Activated CD4-positive, alpha-beta T cell treated with anti-CD3 and anti-CD28 coated beads for 4 hours (primary cell): Measurements from ENCODE around the gene FAM237B.
A peak's percentile ranks its signal among the peaks of the same experiment; 100 is the strongest.
"Not testable (repeated sequence)": the region's sequence is repeated elsewhere in the genome, so short reads cannot be mapped to it uniquely, and the experiment has no call there.

Source experiments
- DNase-seq, 2 donors: peaks; one replicate each; pipeline ENCODE4 v3.0.0-alpha.2; 2020

Gene FAM237B

DNA sequence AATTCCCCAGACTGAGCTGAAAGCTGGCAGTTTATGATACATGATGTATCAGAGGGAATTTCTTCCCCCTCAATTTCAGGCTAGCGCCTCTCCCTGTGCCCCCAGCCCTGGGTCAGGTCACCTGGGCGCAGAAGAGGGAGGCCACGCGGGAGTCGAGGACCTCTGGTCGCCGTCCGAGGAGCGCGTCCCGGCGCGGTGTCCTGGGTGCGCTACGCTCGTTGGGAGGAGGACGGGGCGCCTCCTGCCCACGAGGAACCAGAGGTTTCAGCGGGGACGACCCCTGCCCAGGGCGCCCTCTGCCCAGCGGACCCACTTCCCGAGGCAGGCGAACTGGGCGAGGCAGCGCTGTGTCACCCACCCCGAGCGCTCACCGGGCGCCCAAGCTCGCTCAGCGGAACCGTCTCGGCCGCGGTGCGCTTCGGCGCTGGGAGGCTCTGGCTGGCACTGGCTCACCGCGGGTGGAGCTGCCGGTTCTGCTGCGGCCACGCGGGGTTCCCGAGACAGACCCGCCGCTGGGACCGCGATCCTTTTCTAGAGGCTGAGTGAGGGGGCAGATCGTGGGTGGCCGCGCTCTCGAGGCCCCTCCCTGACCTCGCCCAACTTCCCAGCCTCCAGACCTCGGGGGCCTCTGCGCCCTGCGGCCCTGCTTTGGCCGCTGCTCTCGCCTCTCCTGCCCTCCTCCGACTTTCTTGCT lies at the start of gene FAM237B:
FAM237B (minus strand) TSS at position 504 of the 694 bp plus-strand sequence. CDS start 1,556 bp downstream, outside the sequence.
- no peak for DNase-seq

DNA sequence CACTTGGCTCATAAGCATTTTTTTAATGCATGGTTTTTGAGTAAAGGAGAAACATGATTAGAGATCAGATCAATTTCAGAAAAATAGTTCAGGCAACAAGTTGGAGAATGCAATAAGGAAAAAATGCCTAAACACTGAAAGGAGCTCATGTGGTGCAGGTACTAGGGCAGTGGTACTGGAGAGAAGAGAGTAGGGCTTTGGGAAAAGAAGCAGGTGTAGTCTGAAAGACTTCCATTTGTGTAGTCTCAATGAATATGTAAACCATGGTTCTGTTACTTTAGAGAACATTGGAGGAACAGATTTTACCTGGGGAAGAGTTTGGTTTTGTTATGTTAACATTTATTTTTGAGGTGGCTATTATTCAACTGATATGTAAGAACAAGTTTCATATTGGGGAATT lies 30.9 kb upstream of the FAM237B start:
- no peak for DNase-seq

DNA sequence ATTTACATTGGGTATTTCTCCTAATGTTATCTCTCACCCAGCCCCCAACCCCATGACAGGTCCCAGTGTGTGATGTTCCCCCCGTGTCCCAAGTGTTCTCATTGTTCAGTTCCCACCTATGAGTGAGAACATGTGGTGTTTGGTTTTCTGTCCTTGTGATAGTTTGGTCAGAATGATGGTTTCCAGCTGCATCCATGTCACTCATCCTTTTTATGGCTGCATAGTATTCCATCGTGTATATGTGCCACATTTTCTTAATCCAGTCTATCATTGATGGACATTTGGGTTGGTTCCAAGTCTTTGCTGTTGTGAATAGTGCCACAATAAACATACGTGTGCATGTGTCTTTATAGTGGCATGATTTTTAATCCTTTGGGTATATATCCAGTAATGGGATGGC lies 28.9 kb upstream of the FAM237B start:
- DNase-seq, result not testable (repeated sequence)

DNA sequence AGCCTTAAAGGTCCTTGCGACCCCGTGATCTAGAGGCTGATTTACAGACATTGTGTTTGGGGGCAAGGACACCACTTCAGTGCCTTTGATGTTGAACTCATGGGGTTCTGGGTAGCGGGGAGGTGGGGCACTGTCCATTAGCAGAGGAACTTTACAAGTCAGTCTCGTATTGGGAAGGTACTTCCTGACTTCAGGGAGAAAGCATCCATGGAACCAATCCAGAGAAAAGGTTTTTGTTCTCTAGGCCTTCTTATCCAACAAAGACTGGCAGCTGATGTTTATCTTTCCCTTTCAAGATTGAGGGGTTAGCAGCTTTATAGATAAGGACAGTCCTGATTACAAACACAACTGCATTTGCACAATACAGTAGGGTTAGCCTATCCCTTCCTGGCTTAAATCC lies 28.2 kb upstream of the FAM237B start:
- no peak for DNase-seq

DNA sequence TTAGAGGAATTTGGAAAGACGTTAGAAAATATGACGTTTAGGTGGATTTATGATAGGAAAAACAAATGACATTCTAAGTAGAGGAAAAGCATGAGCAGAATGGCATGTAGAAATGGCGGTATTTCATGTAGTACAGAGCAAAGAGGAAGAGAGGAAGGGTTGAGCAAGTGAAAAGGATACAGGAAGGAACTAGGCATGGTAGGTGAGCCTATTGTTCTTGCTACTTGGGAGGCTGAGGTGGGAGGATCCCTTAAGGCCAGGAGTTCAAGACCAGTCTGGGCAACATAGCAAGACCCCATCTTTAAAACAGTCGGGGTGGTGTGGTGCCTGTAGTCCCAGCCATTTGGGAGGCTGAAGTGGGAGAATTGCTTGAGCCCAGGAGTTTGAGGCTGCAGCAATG lies 26.7 kb upstream of the FAM237B start:
- no peak for DNase-seq

DNA sequence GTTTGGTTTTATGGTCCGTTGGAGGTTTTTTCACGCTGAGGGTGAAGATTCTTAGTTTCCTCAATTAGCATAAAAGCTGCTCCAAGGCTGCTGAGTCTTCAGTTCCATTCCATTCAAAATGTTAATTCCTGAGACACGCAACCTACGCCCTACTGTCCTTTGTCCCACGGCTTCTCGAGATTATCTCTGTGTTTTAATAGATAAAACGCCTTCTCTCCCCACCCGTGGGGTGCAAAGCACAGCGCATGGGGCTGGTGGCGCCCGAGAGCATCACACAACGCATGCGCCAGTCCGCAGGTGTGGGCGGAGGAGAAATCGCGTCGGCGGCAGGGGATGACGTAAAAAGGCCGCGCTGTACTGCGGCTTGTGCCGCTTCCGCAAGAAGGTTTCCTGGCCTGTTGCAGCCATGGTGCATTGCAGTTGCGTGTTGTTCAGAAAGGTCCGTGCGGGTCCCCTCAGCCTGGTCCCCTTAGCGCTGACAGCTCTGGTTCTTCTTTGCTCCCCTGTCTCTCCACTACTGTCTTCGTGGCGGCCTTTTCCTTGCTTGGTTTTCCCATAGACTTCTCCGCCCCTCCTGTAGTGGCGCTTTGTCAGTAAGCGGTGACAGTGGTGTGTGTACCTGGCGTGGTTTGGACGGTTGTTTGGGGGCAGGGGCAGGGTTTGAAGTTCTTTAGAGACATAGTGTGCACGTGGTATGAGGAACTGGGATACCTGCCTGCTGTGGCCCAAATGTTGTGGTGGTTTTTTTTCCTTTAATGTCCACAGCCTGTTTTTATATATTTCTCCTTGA lies 25.4 kb upstream of the FAM237B start, which contains the start of gene GTPBP10:
GTPBP10 (plus strand) TSS at position 381 of the 790 bp plus-strand sequence; CDS start at position 407, 26 bp downstream.
- peak; percentile 95 to 96 for DNase-seq

DNA sequence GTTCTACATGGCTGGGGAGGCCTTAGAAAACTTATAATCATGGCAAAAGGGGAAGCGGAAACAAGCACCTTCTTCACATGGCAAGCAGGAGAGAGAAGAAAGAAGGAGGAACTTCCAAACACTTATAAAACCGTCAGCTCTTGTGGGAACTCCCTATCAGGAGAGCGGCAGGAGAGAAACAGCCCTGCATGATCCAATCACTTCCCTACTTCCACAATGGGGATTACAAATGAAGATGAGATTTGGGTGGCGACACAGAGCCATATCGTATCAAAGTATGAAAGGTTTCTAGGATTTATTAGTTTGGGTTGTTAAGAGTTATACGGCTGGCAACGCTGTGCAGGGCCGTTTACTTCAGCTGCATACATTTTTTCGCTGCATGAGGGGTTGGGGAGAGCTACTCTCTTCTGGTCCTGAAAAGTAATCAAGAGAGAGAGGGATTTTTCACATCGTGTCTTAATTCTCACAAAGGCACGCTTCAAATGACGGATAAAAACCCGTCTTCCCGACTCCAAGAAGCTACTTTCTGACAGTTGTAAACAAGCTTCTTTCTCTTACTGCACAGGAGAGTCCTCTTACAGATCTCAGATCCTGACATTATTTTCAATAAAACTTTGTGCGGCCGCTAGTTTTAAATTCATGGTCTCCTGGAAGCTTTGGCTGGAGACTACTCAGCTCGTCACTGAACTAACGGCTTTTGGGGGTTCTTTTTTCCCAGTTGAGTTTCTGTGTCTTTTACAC lies 24.7 kb upstream of the FAM237B start:
- no peak for DNase-seq

DNA sequence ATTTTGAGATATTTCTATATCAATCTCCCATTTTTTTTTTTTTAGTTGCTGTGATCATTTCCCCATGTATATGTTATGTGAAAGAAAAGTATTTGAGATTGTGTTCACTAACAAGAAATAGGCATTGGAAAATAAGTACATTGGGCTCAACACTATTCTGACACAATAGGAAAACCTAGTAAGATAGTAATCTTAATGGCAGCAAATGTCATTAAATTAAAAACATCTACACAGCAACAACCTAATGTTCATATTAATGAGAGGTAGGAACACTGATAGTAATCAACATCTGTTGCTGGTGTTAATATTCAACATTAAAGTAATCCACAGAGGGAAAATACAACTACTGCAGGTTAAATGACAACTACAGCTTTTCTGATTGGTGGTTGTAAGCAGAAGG lies 23.9 kb upstream of the FAM237B start:
- no peak for DNase-seq

DNA sequence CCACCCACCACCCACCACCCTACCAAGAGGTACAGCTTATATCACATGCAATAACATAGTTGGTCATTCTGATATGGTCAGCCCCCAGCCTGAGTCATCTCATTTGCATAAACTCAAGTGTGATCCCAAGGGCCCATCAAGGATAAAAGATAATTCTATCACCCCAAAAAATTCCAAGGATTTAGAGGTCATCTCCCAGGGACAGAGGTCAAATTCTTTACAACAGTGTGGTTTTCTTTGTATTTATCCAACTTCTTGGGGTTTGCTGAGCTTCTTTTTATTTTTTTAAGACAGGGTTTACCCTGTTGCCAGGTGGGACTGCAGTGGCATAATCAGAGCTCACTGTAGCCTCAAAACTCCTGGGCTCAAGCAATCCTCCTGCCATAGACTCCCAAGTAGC lies 16.0 kb upstream of the FAM237B start:
- DNase-seq, result no peak

DNA sequence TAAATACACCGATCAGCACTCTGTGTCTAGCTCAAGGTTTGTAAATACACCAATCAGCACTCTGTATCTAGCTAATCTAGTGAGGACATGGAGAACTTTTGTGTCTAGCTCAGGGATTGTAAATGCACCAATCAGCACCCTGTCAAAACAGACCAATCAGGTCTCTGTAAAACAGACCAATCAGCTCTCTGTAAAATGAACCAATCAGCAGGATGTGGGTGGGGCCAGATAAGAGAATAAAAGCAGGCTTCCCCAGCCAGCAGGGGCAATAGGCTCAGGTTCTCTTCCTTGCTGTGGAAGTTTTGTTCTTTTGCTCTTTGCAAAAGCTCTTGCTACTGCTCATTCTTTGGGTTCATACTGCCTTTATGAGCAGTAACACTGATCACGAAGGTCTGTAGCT lies 13.8 kb upstream of the FAM237B start:
- DNase-seq, result not testable (repeated sequence)

DNA sequence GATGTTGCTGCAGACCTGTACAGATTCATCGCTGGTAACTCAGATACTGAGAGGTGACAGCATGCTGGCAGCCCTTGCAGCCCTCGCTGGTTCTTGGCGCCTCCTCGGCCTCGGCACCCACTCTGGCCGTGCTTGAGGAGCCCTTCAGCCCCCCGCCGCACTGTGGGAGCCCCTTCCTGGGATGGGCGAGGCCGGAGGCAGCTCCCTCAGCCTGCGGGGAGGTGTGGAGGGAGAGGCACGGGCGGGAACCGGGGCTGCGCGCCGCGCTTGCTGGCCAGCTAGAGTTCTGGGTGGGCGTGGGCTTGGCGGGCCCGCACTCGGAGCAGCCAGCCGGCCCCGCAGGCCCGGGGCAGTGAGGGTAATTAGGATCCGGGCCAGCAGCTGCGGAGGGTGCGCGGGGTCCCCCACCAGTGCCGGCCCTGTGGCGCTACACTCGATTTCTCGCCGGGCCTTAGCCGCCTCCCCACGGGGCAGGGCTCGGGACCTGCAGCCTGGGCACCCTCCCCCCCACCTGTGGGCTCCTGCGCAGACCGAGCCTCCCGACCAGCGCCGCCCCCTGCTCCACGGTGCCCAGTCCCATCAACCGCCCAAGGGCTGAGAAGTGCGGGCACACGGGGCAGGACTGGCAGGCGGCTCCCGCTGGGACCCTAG lies 13.2 kb upstream of the FAM237B start:
- no peak for DNase-seq

DNA sequence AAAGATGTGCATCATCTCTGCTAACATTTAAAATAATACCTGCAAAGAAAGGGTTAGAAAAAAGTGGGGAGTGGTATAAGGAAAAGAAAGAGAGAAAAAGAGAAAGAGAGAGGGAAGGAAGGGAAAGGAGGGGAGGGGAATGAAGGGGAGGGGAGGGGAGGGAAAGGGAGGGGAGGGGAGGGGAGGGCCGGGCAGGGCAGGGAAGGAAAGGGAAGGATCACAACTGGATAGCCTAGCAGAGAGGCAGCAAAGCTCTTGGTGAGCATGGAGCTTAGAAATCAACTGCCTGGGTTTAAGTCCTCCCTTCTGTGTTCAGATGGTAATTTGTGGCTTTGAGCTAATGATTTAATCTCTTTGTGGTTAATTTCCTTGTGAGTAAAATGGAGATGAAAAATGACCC lies 5.4 kb upstream of the FAM237B start:
- DNase-seq, result no peak

DNA sequence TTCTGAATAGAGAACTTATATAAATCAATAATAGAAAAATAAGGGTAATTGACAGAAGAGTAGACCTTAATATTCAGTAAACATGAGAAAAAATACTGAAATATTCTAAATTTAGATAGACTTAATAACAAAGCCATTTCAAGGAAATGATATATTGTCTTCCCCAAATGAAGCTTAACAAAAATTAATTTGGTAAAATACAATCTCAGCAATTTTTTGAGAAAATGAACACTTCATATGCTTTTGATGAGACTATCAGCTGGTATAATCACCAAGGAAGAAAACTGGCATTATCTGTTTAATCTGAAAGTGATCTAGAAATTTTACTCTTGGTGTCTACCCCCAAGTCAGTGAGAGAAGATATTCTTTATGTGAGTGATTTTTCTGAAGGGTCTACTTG lies 1.7 kb upstream of the FAM237B start:
- DNase-seq, result no peak

DNA sequence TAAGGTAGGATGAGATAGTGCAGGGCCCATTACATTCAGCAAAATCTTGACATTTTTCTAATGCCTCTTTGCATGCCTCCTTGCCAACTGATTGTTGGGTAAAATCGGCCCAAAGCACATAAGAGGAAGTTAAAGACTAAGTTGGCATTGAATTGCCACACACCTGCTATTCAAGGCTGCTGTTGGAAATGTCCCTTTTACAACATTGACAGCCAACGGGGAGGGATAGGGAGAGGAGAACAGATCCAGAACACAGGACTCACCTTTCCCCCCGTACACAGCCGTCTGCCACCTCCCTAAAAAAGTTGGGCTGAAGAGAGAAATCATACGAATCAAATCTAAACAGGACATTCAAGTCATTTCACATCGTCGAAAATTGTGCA lies 695 bp downstream of the FAM237B start:
- no peak for DNase-seq

DNA sequence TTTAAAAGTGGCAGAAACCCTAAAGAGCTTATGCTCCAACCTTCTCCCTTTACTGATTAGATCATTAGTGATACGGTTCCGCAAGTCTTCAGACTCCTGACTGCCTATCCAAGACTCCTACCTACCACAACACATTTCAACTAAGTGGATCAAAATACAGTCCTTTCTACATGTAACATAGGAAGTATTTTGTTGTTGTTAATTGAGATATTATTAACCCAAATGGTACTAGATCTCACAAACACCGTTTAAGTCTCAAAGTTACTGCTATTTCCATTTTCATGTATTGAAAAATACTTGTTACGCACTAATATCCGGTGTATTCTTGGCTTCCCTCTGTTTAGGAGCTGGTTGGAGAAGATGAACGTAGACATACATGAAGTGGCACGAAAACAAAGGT lies 1.1 kb downstream of the FAM237B start:
- DNase-seq, result no peak

DNA sequence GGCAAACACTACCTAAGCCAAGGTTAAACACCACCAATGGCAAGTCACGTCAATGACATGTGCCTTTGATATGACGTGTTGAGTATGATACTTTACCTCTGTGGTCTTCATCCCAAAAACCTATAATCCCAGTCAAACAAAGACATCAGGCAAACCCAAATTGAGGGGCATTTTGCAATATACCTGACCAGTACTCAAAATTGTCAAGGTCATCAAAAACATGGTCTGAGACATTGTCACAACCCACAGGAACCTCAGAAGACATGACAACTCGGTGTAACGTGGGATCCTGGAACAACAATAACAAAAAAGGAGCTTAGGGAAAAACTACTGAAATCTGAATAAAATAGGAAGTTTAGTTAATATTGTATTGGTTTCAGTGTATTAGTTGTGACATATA lies 7.2 kb downstream of the FAM237B start:
- no peak for DNase-seq

DNA sequence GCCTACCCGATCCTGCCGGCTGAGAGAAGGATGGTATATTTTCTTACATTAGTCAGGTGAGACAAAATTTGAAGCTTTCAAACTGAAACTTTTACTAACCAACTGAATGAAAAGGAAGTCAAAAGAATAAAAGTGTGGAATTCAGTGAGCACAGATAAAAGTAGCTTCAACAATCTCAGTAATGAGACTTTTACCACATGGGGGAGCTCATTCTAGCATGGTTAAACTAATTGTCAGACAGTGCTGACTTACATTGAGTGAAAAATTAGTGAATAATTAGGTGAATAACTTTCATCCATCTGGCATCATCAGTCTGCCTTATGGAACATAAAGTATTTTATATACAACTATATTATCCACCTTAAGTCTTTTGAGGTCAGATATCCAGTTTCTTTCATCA lies 8.4 kb downstream of the FAM237B start:
- DNase-seq, result no peak

DNA sequence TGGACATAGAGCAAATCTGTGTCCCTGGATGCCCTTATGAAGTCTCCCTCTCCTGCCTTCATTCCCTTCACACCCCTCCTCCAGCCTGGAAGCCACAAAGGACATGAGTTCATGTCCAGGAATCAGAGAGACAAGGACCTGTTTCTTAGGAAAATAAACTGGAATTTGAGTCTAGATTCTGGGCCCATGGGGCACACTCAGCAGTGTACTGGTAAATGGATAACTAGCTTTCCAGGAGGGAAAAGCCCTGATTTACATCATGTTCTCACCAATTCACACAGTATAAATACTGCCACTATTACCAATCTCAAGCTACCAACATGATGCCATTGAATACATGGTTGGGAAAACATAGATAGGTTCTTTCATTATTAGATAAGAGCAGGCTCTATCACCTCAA lies 9.9 kb downstream of the FAM237B start:
- no peak for DNase-seq

DNA sequence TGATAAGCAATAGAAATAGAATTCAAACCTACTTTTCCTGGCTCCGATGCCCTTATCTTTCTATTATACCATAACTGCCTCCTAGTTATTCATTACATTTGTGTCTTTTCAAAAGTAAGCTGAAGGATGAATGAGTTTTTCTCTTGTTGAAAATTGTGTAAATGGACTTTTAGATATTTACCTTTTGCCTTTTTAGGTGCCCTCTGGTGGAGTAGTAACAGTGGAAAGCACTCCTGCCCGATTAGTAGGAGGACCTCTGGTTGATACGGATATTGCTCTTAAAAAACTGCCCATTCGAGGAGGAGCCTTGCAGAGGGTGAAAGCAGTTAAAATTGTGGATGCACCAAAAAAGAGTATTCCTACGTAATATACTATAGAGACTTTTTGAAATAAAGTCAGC lies 11.2 kb downstream of the FAM237B start:
- no peak for DNase-seq

DNA sequence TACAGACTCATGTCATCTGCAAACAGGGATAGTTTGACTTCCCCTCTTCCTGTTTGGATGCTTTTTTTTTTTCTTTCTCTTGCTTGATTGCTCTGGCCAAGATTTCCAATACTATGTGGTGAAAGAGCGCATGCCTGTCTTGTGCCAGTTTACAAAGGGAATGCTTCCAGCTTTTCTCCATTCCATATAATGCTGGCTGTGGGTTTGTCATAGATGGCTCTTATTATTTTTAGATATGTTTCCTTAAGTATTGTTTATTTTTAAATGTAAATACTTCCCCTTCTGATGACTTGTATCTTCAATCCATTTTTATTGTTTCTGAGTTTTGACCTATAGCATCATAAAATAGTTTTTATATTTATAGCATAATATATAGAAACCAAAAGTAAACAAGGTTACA lies 17.9 kb downstream of the FAM237B start:
- DNase-seq, result no peak

DNA sequence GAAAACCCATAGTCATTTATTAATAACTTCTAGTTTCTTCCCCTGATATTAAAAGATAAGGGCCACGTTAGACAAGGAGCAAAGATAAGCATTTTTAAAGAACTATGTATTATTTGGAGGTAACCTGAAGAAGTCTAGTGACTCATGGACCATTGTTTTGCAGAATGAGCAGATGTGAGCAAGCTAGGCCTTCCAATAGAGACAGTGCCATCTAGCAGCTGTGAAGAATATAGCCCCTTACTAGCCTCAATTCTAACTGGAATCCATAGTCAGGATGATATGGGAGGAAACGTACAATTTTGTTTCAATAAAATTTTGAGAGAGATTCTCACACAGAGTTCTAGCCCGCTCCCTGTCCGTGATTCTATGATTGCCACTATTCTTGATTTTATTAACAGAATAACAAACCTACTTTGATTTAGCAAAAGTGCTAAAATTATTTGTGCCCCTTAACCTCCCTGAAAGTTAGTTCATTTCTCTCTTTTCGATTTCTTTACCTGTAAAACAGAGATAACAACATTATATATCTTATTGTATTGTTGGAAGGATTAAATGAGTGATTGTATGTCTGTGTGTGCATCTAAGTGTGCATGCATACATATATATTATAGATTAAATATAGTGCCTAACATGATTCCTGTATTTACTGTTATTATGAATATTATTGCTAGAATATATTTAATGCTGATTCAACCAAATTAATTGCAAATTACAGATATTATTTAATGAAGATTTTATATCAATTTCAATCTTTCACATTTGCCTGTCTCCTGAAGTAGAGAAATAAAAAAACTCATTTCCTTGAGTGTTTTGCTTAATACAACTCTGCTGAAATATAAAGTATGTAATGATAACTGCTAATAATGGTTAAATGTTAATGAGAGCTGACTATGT lies 22.7 kb downstream of the FAM237B start:
- no peak for DNase-seq
